ENCODE data around the gene N4BP2L2. TPM values are rescaled to one million over a fixed set of nuclear protein-coding genes. Genes with fewer than 3 reads are reported as not detected.

Gene N4BP2L2
- total RNA-seq, 2 experiments from 2014 or later = 81.1 to 82.3 TPM

DNA sequence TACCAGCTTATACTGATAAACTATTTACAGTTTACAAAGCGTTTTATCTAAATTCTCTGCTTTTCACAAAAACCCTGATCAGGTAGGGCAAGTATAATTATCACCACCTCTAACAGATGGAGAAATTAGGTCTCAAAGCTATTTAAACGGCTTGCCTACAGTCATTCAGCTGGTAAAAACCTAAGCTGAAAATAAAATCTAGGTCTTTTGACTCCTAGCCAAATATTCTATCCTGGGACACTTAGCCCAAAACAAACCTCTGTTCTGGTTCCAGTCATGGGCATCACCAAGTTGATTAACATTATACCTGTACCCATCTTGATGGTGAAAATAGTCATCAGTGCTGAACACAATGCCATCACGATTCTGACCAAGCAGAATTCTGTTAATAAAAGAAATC, 11.4 kb downstream of the N4BP2L2 start:
- intact Hi-C loops (cut with micrococcal nuclease) = no loop called here
- DNase-seq = no peak
- Mint-ChIP-seq H3K4me3 (no peak overlapping the region), H3K4me1 (ENCODE audit: low read depth) (peaks cover 60% of the 10 kb centered on the region), H3K9me3 (no peaks in the 10 kb centered on the region), H3K27me3 (ENCODE audit: low read depth) (no peaks in the 10 kb centered on the region), H3K36me3 (ENCODE audit: low read depth) (peaks cover 27% of the 10 kb centered on the region), H3K27ac (no peak overlapping the region)
- CTCF ChIA-PET = no interaction called here

DNA sequence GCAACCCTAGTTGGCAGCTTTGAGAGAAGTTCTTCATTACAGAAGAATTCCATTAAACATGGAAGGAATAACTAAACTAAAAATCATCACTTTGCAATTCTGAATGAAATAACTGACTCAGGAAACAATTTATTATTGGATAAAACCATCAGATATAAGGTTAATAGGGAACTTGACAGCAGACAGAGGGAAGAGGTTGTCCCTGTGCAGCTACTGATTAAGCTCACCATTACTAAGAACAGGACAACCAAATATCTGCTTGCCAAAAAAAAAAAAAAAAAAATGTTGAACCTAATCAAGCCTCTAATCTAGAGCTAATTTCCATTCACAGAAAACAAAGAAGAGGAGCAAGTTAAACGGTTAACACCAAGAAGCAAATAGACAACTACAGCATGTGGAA, 12.8 kb downstream of the N4BP2L2 start:
- CTCF ChIA-PET = interaction anchor here (0.6 kb wide), 2 partner anchors 23 to 454 kb away, joined by 3 read pairs; no protein-coding TSS in a partner anchor
- Mint-ChIP-seq H3K4me3 (no peak overlapping the region), H3K9me3 (no peaks in the 10 kb centered on the region), H3K4me1 (ENCODE audit: low read depth) (peaks cover 52% of the 10 kb centered on the region), H3K27ac (no peak overlapping the region), H3K36me3 (ENCODE audit: low read depth) (peaks cover 29% of the 10 kb centered on the region), H3K27me3 (ENCODE audit: low read depth) (no peaks in the 10 kb centered on the region)
- no peak for DNase-seq
- intact Hi-C loops (cut with micrococcal nuclease) = no loop called here

DNA sequence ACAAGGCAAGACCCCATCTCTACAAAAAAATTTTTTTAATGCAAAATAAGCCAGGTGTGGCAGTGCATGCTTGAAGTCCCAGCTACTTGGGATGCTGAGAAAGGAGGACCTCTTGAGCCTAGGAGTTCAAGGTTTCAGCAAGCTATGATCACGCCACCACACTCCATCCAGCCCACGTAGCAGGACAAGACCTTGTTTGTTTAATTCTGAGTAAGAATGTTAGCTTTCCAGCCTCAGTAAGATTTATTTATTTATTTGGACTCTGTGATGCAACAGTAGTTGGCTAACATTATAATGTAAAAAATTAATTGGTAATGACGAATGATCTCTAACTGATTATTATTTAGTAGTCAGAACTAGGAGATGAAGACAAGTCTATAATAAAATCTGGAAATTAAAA, 23.3 kb downstream of the N4BP2L2 start:
- H3K27me3 Mint-ChIP-seq (ENCODE audit: low read depth) = no peaks in the 10 kb centered on the region
- H3K9me3 Mint-ChIP-seq = no peaks in the 10 kb centered on the region
- DNase-seq = no peak
- CTCF ChIA-PET = no interaction called here
- no peak overlapping the region for H3K27ac Mint-ChIP-seq
- peaks cover 9% of the 10 kb centered on the region for H3K4me1 Mint-ChIP-seq (ENCODE audit: low read depth)
- peaks cover 35% of the 10 kb centered on the region for H3K36me3 Mint-ChIP-seq (ENCODE audit: low read depth)
- no peak overlapping the region for H3K4me3 Mint-ChIP-seq
- intact Hi-C loops (cut with micrococcal nuclease) = no loop called here

DNA sequence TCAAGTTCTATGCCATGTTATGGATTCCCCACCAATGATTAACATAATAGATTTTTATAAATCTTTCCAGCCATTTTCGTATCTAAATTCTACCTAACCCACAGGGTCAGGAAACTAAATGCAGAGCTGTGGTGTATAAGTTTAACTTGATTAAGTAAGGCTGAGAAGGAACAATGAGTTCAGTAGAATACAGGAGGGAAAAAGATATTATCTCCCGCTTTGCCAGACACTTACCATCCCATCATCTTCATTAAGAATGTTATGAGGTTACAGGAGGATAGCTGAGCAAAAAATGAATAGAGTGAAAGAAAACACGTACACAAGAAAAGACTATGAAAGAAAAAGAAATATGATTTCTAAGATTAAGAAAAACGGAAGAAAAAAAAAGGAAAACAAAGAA, 27.1 kb downstream of the N4BP2L2 start:
- DNase-seq = no peak
- no peaks in the 10 kb centered on the region for H3K9me3 Mint-ChIP-seq
- peaks cover 5% of the 10 kb centered on the region for H3K4me1 Mint-ChIP-seq (ENCODE audit: low read depth)
- H3K36me3 Mint-ChIP-seq (ENCODE audit: low read depth) = peaks cover 30% of the 10 kb centered on the region
- H3K4me3 Mint-ChIP-seq = no peak overlapping the region
- H3K27ac Mint-ChIP-seq = no peak overlapping the region
- CTCF ChIA-PET = no interaction called here
- no peaks in the 10 kb centered on the region for H3K27me3 Mint-ChIP-seq (ENCODE audit: low read depth)
- intact Hi-C loops (cut with micrococcal nuclease) = no loop called here

DNA sequence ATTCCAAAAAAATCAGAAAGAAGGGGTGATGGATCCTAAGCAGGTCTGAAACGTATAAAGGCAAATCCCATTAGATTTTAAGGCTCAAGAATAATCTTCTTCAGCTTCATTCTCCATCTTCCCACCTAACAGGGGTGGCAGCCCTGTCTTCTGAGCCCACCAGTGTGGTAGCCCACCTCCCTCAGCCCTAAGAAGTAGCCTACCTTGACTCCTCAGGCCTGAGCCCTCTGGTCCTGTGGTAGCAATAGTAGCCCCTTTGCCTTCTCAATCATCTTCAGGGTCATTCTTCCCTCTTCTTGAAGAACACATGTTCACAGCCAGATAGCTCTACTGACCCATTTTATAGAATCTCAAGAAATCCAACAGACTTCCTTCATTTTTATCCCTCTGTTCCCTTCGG, 33.7 kb downstream of the N4BP2L2 start:
- DNase-seq = no peak
- intact Hi-C loops (cut with micrococcal nuclease) = no loop called here
- H3K4me1 Mint-ChIP-seq (ENCODE audit: low read depth) = peaks cover 3% of the 10 kb centered on the region
- H3K36me3 Mint-ChIP-seq (ENCODE audit: low read depth) = peaks cover 23% of the 10 kb centered on the region
- CTCF ChIA-PET = no interaction called here
- no peaks in the 10 kb centered on the region for H3K9me3 Mint-ChIP-seq
- no peak overlapping the region for H3K4me3 Mint-ChIP-seq
- no peaks in the 10 kb centered on the region for H3K27me3 Mint-ChIP-seq (ENCODE audit: low read depth)
- H3K27ac Mint-ChIP-seq = no peak overlapping the region

DNA sequence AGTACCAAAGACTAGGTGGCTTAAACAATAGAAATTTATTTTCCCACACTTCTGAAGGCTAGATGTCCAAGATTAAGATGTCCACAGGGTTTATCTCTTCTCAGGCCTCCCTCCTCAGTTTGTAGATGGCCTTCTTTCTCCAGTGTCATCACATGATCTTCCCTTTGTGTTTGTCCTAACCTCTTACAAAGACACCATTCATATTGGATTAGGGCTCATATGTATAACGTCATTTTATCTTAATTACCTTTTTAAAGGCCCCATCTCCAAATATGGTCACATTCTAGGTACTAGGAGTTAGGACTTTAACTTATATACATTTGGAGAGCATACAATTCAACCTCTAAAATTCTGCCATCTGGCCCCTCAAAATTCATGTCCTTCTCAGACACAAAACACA, 34.3 kb downstream of the N4BP2L2 start:
- CTCF ChIA-PET = no interaction called here
- H3K27ac Mint-ChIP-seq = no peak overlapping the region
- no peaks in the 10 kb centered on the region for H3K27me3 Mint-ChIP-seq (ENCODE audit: low read depth)
- intact Hi-C loops (cut with micrococcal nuclease) = no loop called here
- H3K9me3 Mint-ChIP-seq = no peaks in the 10 kb centered on the region
- H3K4me3 Mint-ChIP-seq = no peak overlapping the region
- DNase-seq = no peak
- H3K4me1 Mint-ChIP-seq (ENCODE audit: low read depth) = peaks cover 4% of the 10 kb centered on the region
- peaks cover 18% of the 10 kb centered on the region for H3K36me3 Mint-ChIP-seq (ENCODE audit: low read depth)

DNA sequence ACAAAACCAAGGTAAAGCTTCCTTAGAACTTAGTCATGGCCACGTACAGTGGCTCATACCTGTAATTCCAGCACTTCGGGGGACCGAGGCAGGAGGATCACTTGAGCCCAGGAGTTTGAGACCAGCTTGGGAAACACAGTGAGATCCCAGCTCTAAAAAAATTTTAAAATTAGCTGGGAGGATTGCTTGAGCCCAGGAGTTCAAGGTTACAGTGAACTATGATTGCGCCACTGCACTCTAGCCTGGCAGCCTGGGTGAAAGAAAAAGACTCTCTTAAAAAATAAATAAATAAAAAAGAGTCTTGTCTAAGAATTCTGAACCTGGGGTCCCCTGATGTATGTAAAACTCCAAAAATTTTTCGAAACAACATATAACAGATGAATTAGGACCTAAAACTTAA, 34.9 kb downstream of the N4BP2L2 start:
- Mint-ChIP-seq H3K36me3 (ENCODE audit: low read depth) (peaks cover 15% of the 10 kb centered on the region), H3K9me3 (no peaks in the 10 kb centered on the region), H3K27me3 (ENCODE audit: low read depth) (no peaks in the 10 kb centered on the region), H3K27ac (no peak overlapping the region), H3K4me3 (no peak overlapping the region), H3K4me1 (ENCODE audit: low read depth) (peaks cover 4% of the 10 kb centered on the region)
- CTCF ChIA-PET = interaction anchor here (0.6 to 0.7 kb wide), 2 partner anchors 78 to 1129 kb away, joined by 3 to 4 read pairs; no protein-coding TSS in a partner anchor
- DNase-seq = no peak
- intact Hi-C loops (cut with micrococcal nuclease) = no loop called here

DNA sequence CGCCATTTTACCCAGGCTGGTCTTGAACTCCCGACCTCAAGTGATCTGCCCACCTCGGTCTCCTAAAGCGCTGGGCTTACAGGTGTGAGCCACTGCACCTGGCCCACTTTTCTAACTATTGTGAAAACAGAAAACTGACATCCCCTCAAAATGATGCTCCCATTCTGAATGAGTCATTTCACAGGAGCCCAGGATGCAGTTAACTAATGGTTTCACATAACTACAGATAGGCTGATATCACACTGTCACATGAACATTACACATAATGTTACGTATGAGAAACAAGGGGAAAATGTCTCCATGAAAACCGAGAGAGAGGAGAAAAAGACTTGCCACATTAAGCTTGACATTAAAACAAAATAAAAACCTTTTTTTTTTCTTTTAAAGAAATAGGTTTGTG, 37.5 kb downstream of the N4BP2L2 start:
- no peaks in the 10 kb centered on the region for H3K9me3 Mint-ChIP-seq
- no peak overlapping the region for H3K27ac Mint-ChIP-seq
- H3K27me3 Mint-ChIP-seq (ENCODE audit: low read depth) = no peaks in the 10 kb centered on the region
- peaks cover 10% of the 10 kb centered on the region for H3K4me1 Mint-ChIP-seq (ENCODE audit: low read depth)
- no peak for DNase-seq
- CTCF ChIA-PET = interaction anchor here (0.7 kb wide), 1 partner anchor 497 kb away, joined by 3 read pairs; no protein-coding TSS in a partner anchor
- no peak overlapping the region for H3K4me3 Mint-ChIP-seq
- H3K36me3 Mint-ChIP-seq (ENCODE audit: low read depth) = peaks cover 14% of the 10 kb centered on the region
- intact Hi-C loops (cut with micrococcal nuclease) = no loop called here

DNA sequence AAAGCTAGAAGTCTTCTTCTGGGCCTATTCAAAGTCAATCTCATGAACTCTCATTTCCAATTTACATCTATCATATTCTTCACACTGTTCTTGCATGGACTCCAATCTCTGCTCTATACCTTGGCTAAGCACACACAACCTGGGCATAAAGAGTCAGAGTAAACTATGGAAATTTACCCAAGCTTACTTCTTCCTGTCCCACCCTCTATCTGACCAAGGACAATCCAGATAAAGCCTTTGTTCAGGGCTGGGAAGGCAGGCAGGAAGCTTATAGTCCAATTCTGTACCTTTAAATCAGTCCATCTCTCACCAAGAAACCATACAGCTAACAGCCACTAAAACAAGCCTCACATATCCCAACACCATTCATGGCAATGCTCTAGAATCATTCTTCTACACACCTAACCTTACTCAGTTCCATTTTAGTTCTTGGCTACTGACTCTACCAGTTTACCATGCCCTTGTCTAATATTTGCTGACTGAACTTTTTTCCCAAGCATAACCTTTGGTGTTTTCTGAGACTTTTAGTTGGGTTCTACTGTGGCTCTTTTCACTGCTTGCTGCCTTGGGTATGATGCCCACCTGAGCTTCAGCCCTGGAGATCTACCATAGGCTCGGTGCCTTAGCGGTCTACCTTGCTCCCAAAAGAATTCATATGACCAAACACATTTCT, 38.9 kb downstream of the N4BP2L2 start:
- H3K9me3 Mint-ChIP-seq = no peaks in the 10 kb centered on the region
- CTCF ChIA-PET = interaction anchor here (1.5 kb wide), 1 partner anchor 82 kb away, joined by 3 read pairs; no protein-coding TSS in a partner anchor
- H3K4me1 Mint-ChIP-seq (ENCODE audit: low read depth) = peaks cover 10% of the 10 kb centered on the region
- no peak for DNase-seq
- intact Hi-C loops (cut with micrococcal nuclease) = no loop called here
- H3K36me3 Mint-ChIP-seq (ENCODE audit: low read depth) = peaks cover 4% of the 10 kb centered on the region
- H3K4me3 Mint-ChIP-seq = no peak overlapping the region
- H3K27me3 Mint-ChIP-seq (ENCODE audit: low read depth) = no peaks in the 10 kb centered on the region
- H3K27ac Mint-ChIP-seq = no peak overlapping the region

DNA sequence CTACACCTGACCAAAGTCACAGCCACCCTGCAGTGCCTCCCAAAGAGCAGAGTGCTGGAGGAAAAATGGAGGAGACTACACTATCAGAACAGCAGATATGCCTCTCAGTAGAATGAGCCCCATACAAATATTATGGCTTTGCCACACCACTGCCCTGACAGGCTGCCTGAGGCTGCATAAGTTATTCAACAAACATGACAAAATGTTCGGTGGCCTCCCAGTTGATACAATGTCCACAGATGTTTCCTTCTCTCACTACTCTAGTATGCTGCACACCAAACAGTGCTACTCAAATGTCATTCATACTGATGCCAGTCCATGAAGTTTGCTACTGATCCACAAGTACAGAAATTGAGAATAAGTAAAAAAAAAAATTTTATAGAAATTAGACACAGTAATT, 41.0 kb downstream of the N4BP2L2 start:
- CTCF ChIA-PET = no interaction called here
- H3K4me1 Mint-ChIP-seq (ENCODE audit: low read depth) = peaks cover 10% of the 10 kb centered on the region

DNA sequence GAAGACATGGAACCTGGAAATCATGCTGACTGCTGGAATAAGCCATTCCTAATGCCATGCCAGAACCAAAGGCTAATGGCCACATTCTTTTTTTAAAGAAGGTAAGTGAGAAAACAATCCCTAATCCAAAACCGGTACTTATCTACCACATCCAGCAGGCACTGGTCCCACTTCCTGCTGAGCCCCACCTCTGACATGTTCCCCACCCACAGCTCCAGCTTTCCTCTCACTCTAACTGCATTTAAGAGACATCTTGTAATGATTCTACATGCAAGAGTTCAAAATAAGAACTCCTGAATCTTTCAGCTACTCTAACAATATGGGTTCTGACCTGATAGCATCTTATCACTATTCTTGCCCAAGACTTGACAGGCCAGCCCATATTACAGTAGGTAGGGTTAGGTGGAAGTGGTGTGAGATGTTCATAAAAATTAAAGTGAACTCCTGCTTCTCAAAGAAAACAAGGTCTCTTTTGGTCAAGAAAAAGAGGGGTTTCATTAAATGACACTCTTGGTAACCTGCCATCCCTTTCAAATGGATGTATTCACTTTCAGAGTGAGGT, 41.9 kb downstream of the N4BP2L2 start:
- Mint-ChIP-seq H3K27me3 (ENCODE audit: low read depth) (no peaks in the 10 kb centered on the region), H3K36me3 (ENCODE audit: low read depth) (peaks cover 1% of the 10 kb centered on the region), H3K4me3 (no peak overlapping the region), H3K4me1 (ENCODE audit: low read depth) (peaks cover 10% of the 10 kb centered on the region), H3K27ac (no peak overlapping the region), H3K9me3 (no peaks in the 10 kb centered on the region)
- CTCF ChIA-PET = no interaction called here
- intact Hi-C loops (cut with micrococcal nuclease) = no loop called here
- no peak for DNase-seq

More for the DNA sequence above, 41.0 kb downstream of the N4BP2L2 start:
- no peaks in the 10 kb centered on the region for H3K9me3 Mint-ChIP-seq
- no peaks in the 10 kb centered on the region for H3K27me3 Mint-ChIP-seq (ENCODE audit: low read depth)
- peaks cover 2% of the 10 kb centered on the region for H3K36me3 Mint-ChIP-seq (ENCODE audit: low read depth)
- intact Hi-C loops (cut with micrococcal nuclease) = no loop called here
- no peak overlapping the region for H3K27ac Mint-ChIP-seq
- no peak for DNase-seq
- H3K4me3 Mint-ChIP-seq = no peak overlapping the region

DNA sequence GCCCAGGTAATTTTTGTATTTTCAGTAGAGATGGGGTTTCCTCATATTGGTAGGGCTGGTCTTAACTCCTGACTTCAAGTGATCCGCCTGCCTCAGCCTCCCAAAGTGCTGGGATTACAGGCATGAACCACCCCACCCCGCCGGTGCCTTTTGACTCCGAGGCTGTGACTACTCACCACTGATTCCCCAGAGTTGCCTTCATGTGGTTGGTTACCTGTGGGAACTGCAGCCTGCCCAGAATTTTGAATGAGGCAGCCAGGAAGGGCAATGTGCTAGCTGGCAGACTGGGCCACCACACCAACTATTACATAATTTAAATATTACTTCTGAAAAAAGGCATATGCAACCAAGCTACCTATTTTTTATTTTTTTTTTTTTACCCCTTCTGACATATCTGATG, 42.8 kb downstream of the N4BP2L2 start:
- H3K27ac Mint-ChIP-seq = no peak overlapping the region
- H3K4me3 Mint-ChIP-seq = no peak overlapping the region
- intact Hi-C loops (cut with micrococcal nuclease) = no loop called here
- CTCF ChIA-PET = no interaction called here
- no peak for DNase-seq
- H3K36me3 Mint-ChIP-seq (ENCODE audit: low read depth) = no peaks in the 10 kb centered on the region
- H3K9me3 Mint-ChIP-seq = no peaks in the 10 kb centered on the region
- H3K4me1 Mint-ChIP-seq (ENCODE audit: low read depth) = peaks cover 8% of the 10 kb centered on the region
- no peaks in the 10 kb centered on the region for H3K27me3 Mint-ChIP-seq (ENCODE audit: low read depth)

DNA sequence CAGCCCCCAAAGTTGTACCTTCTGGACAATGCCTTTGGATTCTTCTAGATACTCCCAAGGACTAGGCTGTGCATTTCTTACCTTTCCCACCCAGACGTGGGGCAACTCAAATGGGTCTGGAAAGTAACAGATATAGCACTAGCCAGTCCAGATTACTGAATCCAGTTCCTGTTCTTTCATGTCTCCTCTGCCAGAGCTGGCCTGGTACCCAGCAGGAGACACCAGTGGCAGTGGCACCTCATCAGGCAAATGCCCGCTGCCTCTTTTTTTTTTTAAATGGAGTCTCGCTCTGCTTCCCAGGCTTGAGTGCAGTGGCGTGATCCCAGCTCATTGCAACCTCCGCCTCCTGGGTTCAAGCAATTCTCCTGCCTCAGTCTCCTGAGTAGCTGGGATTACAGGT, 43.2 kb downstream of the N4BP2L2 start:
- CTCF ChIA-PET = interaction anchor here (0.7 kb wide), 1 partner anchor 29 kb away, joined by 3 read pairs; no protein-coding TSS in a partner anchor
- H3K4me1 Mint-ChIP-seq (ENCODE audit: low read depth) = peaks cover 8% of the 10 kb centered on the region
- H3K27me3 Mint-ChIP-seq (ENCODE audit: low read depth) = no peaks in the 10 kb centered on the region
- no peak overlapping the region for H3K4me3 Mint-ChIP-seq
- no peaks in the 10 kb centered on the region for H3K9me3 Mint-ChIP-seq
- no peak overlapping the region for H3K27ac Mint-ChIP-seq
- no peak for DNase-seq
- intact Hi-C loops (cut with micrococcal nuclease) = no loop called here
- no peaks in the 10 kb centered on the region for H3K36me3 Mint-ChIP-seq (ENCODE audit: low read depth)
